Left ventricle myocardium superior (tissue), 1 donor: ENCODE measurements around the gene LRG1. TPM values are rescaled to one million over a fixed set of nuclear protein-coding genes. Genes with fewer than 3 reads are reported as not detected.

ENCODE experiments used
- ATAC-seq: fragments of 200-7000 bp; cut with Tn5 transposase; one replicate; pipeline ENCODE4 v1.9.1; 2020; ENCODE audit warnings: mild to moderate bottlenecking, moderate library complexity
- DNase-seq: peaks from one replicate; pipeline ENCODE4 v3.0.0-alpha.2; 2020
- intact Hi-C: fragments of 100-400 bp; cut with micrococcal nuclease; formaldehyde crosslinking; loops from one replicate; pipeline ENCODE4 v1.11.0; 2022
- total RNA-seq: library from RNA; stranded (reverse); fragmentation: NEBNext Ultra II Directional; extraction: Animal tissue kit (Norgen Biotek cat#: 25700); gene quantifications from one replicate; pipeline ENCODE4 v1.2.1, GENCODE V29; 2021
- donor health status: DM: no; HTN: yes; CAD: no; lungs with severe emphysema.

The LRG1 gene
- total RNA-seq, 1 donor from 2014 or later, result 0.30 TPM

DNA sequence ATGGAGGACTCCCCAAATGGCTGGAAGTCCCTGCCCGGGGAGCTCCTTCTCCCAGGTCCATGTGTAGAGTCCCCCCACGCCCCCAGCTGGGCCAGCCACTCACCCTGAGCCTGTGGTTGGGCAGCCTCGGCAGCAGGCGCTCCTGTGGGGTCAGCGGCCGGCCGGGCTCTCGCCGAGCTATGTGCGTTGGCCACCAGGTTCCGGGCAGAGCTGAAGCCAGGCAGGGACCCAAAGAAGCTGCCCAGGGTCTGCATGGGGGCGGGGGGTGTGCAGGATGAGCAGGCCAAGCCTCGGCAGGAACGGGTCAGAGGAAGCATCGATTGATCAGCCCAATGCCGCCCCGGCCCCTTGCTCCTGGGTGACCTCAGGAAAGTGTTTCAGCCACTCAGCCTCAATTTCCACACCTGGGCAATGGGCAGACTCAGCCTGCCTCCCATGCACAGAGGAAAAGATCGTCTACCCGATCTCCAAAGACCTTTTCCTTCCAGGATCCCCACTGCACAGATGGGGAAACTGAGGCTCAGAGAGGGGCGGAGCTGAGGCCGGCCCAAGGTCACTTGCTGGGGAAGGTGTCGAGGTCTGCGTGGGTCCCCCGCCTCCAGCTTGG is 22.3 kb downstream of the LRG1 start:
- intact Hi-C loops, result no loop called here
- ATAC-seq (peak; percentile 4), DNase-seq (no peak)

GRCh38 chr19:4516939-4517300 is 22.9 kb downstream of the LRG1 start:
- ATAC-seq (peak; percentile 54), DNase-seq (peak; percentile 71)
- intact Hi-C loops, result no loop called here

DNA sequence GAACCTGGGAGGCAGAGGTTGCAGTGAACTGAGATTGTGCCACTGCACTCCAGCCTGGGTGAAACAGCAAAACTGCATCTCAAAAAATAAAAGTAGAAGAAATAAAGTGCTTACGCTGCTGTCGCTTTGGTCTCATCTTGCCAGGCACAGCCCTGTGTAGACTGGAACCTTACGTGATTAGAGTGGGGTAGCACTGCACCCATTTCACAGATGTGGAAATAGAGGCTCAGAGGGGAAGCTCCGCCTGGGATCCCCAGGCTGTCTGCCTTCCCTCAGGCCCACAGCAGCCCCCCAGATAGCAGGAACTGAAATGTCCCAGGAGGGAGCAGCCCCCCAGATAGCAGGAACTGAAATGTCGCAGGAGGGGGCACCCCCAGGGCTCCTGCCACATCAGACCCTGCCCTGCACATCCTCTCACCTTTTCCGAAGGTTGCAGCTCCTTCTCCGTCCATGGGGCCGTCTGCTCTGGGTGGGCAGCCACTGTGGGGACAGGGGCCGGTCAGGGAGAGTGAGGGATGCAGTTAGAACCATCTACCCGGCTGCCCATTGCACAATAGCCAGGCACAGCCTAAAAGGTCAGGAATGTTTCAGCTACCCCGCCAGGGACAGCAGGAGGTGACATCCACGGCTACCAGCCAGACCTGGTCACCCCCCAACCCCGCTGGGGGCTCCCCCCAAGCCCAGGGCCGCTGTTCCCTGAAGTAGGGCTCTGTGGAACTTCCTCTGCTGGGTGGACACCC is 23.5 kb downstream of the LRG1 start:
- DNase-seq (no peak), ATAC-seq (peak; percentile 9)
- intact Hi-C loops, result no loop called here

DNA sequence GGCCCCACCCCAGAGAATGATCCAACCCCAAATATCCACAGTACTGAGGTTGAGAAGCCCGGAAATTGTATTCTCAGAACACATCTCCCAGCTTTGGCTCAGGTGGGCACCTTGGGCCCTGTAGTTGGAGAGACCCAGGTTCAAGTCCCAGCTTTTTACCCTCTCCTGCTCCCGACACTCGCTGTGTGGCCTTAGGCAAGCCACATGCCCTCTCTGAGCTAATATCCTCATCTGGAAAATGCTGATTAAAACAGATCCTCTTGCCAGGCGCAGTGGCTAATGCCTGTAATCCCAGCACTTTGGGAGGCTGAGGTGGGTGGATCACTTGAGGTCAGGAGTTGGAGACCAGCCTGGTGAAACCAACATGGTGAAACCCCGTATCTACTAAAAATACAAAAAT is 24.1 kb downstream of the LRG1 start:
- intact Hi-C loops, result no loop called here
- ATAC-seq, result no peak
- no peak for DNase-seq

DNA sequence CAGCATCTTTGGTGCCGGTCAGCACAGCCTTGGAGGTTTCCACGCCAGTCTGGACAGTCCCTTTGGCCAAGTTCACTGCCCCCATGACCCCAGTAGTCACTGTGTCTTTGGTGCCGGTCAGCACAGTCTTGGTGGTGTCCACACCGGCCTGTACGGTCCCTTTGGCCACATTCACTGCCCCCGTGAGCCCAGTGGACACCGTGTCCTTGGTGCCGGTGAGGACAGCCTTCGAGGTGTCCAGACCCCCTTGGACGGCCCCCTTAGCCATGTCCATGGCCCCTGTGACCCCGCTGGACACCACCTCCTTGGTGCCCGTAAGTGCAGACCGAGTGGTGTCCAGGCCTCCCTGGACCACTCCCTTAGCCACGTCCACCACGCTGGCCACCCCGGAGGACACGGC is 26.6 kb downstream of the LRG1 start:
- intact Hi-C loops, result no loop called here
- ATAC-seq, result no peak
- DNase-seq, result no peak

DNA sequence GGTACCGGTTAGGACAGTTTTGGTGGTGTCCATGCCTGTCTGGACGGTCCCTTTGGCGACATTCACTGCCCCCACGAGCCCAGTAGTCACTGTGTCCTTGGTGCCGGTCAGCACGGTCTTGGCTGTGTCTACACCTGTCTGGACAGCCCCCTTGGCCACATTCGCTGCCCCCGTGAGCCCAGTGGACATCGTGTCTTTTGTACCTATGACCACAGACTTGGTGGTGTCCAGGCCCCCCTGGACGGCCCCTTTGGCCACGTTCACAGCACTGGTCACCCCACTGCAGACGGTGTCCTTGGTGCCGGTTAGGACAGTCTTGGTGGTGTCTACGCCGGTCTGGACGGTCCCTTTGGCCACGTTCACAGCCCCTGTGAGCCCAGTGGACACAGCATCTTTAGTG is 27.8 kb downstream of the LRG1 start:
- DNase-seq (no peak), ATAC-seq (no peak)
- intact Hi-C loops, result no loop called here

DNA sequence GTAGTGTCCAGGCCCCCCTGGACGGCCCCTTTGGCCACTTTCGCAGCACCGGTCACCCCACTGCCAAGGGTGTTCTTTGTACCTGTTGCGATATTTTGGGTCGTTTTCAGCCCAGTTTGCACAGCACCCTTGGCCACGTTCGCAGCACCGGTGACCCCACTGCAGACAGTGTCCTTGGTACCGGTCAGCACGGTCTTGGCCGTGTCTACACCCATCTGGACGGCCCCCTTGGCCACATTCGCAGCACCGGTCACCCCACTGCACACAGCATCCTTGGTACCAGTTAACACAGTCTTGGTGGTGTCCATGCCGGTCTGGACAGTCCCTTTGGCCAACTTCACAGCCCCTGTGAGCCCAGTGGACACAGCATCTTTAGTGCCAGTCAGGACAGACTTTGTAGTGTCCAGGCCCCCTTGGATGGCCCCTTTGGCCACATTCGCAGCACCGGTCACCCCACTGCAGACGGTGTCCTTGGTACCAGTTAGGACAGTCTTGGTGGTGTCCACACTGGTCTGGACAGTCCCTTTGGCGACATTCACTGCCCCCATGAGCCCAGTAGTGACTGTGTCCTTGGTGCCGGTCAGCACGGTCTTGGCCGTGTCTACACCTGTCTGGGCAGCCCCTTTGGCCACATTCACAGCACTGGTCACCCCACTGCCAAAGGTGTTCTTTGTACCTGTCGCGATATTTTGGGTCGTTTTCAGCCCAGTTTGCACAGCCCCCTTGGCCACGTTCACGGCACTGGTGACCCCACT is 28.4 kb downstream of the LRG1 start:
- DNase-seq (no peak), ATAC-seq (peak; percentile 9)

GRCh38 chr19:4510435-4511255 is 29.2 kb downstream of the LRG1 start:
- intact Hi-C loops, result no loop called here
- ATAC-seq, result peak; percentile 4
- DNase-seq, result no peak

More for the DNA sequence above, 28.4 kb downstream of the LRG1 start:
- intact Hi-C loops, result no loop called here

GRCh38 chr19:4508698-4509097 is 31.1 kb downstream of the LRG1 start:
- DNase-seq (no peak), ATAC-seq (no peak)
- intact Hi-C loops, result no loop called here

DNA sequence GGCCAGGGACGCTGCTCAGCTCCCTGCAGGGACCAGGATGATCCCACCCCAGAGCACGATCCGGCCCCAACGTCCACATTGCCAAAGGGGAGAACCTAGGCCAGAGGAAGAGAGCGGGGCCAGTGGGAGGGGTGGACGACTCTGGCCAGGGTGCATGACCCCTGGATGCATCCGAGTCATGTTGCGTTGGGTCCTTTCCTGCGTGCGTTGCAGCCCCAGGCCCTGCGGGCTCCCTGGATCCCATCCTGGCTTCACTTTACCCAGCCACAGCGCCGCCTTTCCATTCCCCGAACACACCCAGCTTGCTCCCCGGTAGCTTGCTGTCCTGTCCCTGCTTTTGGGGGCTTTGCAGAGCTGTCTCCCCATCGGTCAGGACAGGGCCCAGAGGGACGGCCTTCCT is 32.0 kb downstream of the LRG1 start:
- intact Hi-C loops, result no loop called here
- ATAC-seq (no peak), DNase-seq (no peak)

GRCh38 chr19:4507150-4507452 is 32.7 kb downstream of the LRG1 start:
- no peak for DNase-seq
- intact Hi-C loops, result no loop called here

DNA sequence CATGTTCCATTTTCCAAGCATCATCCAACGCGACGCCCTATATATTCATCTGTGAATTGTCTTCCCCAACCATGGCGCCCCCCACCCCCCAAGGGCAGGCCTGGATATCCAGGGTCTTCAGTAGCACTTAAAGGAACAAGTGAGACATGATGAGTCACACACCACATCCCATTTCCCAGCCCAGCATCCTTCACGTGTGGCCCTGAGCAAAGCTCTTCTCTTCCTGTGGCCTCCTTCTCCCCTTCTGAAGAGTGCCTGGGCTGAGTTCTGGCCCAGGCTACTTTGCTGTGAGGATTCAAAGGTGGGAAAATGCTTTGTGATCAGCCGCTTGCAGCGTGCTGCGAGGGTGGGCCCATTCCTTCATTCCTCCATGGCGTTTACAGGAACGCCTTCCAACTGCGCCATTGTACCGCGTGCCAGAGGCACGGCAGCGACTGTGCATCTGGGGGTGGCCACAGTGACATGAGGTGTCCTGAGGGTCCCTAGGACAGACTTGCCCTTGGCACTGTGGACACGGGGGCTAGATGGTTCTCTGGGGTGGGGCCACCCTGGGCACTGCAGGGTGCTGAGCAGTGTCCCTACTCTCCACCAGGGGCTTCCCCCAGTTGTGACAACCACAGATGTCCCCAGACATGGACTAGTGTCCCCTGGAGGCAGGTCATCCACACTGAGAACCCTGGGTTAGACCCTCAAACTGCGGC is 33.2 kb downstream of the LRG1 start:
- DNase-seq, result no peak
- intact Hi-C loops, result no loop called here
- ATAC-seq, result no peak

More at GRCh38 chr19:4507150-4507452, 32.7 kb downstream of the LRG1 start:
- ATAC-seq, result no peak

DNA sequence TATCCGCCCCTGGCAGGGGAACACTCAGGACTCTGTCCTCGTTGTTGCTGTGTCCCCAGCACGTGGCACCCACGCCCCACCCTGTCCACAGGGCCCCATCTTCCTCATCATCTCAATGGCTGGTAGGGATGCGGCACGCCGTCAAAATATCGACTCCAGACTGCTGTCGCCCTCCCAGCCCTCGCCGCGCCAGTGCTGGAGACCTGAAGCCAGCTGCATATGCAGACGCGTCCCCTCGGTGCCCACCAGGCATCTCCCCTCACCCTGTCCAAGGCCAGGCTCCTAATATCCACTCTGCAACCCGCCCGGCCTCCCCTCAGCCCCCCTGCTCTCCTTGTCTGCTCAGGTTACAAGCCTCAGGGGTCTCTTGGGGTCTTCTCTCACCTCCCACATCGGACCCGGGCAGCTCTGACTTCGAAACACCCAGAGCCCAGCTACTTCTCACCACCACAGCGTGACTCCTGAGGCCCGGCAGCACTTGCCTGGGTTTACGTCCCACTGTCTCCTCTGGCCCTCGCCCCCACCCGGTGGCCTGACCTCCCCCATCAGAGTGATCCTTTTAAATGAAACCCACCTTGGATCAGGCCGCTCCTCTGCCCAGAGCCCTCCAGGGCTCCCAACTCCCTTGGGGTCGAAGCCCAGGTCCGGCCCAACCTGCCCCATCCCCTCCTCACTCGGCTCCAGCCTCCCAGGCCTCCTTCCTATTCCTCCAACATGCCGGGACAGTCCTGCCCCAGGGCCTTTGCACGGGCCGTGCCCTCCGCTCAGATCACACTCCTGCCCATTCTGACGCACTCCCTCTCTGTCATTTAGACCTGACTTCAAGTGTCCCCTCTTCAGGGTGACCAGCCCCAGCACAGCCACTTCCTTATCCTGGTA is 34.0 kb downstream of the LRG1 start:
- DNase-seq (no peak), ATAC-seq (no peak)
- intact Hi-C loops, result no loop called here

DNA sequence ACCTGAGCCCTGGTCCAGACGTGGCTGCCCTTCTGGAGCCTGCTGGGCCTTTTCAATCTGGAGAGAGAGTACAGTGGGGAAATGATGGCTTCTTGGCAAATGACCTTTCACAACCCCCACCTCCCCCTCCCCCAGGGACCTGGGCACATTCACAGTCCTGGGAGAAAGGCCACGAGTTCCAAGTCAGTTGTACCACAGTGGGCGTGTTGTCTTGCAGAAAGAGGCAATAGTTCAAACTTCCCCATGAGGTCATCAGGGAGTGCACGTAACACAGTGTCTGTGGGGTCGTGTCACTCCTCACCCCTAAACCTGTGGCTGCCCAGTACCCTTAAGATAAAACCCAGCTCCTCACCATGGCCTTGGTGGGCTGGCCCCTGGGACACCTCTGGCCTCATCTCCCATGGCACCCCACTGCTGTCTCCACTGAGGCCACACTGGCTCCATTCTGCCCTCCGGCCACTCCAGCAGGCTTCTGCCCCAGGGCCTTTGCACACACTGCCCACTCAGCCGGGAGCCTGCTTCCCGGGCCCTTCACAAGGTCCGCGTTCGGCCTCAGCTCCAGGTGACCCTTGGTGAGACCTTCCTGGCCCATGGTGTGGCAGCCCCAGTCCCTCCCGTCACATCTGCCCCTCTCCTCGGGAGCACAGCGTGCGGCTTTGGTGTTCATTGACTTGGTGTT is 34.8 kb downstream of the LRG1 start:
- intact Hi-C loops, result no loop called here
- no peak for ATAC-seq
- DNase-seq, result no peak

GRCh38 chr19:4504297-4504701 is 35.5 kb downstream of the LRG1 start:
- DNase-seq, result no peak
- no peak for ATAC-seq
- intact Hi-C loops, result no loop called here

- DNase-seq, result no peak
- intact Hi-C loops, result no loop called here
- no peak for ATAC-seq
Observed at GRCh38 chr19:4503825-4504170, 36.0 kb downstream of the LRG1 start.

GRCh38 chr19:4503132-4503824 is 36.6 kb downstream of the LRG1 start:
- ATAC-seq (peak; percentile 2), DNase-seq (no peak)
- intact Hi-C loops, result no loop called here
